Amniotic stem cell (primary cell): ENCODE data around the gene CSDE1.

ENCODE experiments used
- DNase-seq: peaks from one replicate; lab custom pipeline; 2025; lab: John Stamatoyannopoulos, UW

Gene CSDE1

DNA sequence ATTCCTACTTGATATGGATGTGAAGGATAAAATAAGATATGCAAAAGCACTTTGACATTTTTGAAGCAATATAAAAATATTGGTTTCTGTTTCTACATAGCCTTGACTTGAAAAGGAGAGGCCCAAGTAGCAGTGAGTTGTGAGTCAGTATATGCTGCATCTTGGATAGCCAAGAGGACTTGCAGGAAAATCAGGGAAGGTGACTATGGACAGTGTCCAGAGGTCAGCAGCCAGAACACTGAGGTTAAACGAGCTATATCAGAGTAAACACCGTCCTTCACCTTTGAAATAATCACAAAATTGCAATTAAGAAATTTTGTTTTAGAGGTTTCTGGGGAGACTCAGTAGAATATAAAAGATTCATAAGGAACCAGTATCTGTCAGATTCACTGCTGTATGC is 55.9 kb downstream of the CSDE1 start:
- DNase-seq, result no peak

DNA sequence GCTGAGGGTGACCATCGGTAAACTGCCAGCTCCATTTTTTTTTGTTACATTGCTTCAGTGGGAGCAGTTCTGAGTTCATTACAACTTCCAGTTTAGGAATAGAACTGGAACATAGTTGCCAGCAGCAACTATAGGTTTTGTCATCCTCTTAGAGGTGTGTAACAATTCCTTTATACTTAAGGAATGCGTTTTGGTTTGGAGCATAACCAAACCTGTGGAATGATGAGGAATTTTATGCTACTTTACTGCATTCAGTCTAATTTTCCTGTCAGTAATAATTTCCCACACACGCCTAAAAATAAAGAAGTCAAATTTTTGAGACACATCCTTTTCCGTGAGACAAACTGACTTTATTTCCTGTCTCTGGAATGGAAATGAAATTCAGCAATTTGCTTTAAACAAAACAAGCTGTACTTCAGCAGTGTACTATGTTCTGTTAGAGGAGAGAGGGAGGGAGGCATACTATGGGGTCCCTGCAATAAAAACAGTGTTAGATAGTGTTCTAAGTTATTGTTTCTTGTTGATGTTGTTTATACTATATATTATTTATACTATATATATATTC is 57.7 kb downstream of the CSDE1 start:
- DNase-seq, result no peak

DNA sequence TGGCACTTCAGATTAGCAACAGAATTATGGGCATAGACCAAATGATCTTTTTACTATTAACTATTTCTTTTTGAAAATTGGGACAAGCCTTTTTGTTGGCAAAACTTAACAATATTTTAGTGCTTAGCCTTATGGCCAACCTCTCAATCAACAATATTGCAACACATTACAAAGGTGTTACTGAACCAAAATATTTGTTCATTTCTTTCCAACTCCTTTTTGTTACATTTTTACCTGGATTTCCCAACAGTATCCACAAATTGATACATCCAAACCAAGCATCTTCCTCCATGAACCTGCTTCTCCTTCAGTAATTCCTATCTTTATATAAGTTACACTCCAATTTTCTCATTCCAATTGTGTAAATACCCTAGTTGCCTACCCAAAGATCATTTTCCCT is 61.0 kb downstream of the CSDE1 start:
- DNase-seq, result no peak

DNA sequence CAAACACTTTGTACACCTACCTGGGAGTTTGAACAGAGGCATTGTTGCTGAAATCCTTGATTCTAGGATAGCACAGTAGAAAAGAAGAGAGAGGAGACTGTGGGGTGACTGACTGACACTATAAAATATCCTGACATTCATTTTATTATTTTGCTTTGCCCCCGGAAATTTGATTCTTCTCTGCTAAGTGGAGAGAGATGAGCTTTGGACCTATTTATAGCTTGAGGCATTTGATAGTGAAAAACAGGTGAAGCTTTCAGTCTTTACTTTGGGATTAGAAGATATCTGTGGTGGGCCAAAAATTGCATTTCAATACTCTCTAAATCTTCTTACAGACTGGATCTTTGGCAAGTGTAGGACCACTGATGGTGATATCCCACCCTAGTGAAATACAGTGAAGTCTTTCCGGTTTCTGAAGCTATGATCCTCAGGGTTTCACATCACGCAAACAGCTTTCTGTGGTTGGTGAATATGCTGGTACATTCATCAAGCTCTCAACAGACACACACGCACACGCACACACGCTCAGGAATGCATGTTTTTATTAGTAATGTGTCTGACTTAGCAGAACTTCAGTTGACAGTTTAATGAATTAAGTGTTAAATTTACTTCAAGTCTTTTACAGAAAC is 62.2 kb downstream of the CSDE1 start, which contains the start of gene AMPD1:
AMPD1 (minus strand) TSS at position 117 of the 629 bp plus-strand sequence; CDS start at position 42, 75 bp downstream.
- DNase-seq, result no peak

DNA sequence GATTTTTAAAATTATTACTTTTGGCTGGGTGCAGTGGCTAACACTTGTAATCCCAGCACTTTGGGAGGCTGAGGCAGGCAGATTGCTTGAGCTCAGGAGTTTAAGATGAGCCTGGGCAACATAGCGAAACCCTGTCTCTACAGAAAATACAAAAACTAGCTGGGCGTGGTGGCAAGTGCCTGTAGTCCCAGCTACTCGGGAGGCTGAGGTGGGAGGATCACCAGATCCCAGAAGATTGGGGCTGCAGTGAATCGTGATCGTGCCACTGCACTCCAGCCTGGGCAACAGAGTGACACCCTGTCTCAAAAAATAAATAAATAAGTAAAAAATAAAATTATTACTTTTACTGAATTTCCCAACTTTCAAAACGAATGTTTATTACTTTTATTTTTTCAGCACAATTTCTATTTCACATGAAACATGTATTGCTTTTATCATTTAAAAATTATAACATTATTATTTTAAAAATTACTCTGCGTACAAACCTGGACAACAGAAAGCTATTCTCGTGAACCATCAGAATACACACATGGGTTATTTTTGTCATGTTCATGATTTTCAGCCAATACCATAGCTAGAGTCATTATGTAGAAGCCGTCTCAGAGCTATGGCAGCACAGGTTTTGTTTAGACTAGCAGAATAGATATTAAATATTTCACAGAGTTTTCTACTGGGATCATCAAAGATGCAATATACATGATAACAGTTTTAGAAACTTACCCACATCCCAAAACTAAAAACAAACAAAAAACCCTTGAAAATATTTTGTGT is 63.1 kb downstream of the CSDE1 start:
- DNase-seq, result no peak

DNA sequence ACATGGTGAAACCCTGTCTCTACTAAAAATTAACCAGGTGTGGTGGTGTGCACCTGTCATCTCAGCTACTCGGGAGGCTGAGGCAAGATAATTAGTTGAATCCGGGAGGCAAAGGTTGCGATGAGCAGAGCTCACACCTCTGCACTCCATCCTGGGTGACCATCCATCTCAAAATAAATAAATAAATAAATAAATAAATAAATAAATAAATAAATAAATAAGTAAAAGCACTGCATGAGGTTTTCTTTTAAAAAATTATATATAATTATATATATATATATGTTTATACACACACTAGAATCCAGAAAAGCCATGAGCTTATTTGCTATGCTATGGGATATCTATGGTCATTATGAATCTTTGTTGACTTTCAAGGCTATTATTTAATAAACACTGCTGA is 64.8 kb downstream of the CSDE1 start:
- no peak for DNase-seq

DNA sequence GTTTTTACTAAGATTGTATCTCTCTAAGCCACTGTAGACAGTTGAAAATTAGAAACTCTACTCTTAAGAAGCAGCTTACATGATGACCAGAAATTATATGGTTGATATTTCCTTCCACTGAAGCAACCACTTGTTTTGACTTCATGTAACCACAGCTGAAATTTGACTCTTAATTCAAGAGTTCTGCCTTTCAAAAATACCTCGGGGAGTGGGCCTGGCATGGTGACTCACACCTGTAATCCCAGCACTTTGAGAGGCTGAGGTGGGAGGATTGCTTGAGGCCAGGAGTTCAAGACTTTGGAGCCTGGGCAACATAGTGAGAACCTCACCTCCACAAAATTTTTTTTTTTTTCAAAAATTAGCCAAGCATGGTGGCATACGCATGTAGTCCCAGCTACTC is 66.7 kb downstream of the CSDE1 start:
- DNase-seq, result no peak

DNA sequence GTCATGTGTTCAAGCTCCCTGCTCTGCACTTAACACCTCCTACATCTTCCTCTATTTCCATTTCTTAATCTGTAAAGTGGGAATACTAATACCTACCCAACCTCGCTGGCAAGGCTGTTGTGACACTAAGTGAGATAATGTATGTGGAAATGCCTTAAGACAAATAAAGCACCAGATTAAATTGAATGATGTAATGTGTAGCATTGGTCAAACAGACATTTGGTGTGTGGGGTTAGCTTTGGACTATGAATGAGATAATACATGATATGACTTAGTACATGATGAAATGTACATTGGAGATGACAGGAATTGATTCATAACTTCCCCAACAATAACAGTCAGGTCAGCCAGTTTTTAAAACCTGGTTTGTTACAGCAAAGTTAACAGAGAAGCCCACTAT is 67.6 kb downstream of the CSDE1 start:
- DNase-seq, result no peak

DNA sequence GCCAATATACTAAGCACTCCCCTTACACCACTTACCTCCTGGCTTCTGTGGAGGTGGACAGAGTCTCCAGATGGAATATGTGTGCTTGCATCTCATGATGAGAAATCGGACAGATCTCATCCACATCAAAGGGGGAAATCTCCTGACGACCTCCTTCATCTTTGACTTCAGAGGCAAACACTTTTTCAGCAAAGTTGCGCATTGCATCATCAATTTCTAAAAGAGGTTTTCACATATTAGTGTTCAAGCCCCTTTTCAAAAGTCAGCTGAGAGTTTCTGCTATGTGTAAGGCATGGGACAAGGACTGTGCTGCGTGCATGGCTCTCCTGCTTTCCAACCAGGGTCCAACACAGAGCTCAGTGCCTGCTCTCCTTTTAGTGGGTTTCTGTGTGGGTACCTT is 69.3 kb downstream of the CSDE1 start:
- no peak for DNase-seq

DNA sequence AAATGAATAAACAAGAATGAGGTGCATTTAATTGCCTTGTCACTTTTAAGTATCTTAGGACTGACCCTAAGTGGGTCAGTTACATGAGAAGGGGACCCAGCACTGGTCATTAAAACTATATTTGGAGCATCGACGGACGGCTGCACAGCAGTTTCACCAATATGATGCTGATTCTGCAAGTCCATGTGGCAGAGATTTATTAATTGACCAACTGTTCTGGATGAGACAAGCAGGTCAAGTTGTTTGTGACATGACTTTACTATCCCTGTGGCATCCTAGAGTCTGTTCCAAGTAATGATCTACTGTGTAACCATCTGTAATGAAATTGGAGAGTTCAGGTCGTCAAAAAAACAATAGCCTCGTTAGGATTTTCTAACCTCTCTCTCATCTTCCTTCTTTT is 71.9 kb downstream of the CSDE1 start:
- DNase-seq, result no peak

DNA sequence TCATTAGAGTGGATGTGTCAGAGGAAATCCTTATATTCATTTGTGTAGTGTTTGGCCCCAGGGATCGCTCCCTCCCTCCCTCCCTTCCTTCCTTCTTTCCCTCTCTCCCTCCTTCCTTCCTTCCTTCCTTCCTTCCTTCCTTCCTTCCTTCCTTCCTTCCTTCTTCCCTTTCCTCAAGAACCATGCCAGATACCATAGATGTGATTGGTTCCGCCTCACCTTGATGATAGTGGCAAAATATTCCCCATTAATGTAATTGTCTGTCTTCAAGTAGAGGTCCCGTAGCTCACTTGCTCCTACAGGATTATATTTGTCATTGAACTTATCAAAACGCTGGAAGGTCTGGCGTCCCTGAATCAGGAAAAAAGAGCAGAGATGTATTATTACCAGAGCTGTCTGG is 80.1 kb downstream of the CSDE1 start:
- DNase-seq, result no peak

DNA sequence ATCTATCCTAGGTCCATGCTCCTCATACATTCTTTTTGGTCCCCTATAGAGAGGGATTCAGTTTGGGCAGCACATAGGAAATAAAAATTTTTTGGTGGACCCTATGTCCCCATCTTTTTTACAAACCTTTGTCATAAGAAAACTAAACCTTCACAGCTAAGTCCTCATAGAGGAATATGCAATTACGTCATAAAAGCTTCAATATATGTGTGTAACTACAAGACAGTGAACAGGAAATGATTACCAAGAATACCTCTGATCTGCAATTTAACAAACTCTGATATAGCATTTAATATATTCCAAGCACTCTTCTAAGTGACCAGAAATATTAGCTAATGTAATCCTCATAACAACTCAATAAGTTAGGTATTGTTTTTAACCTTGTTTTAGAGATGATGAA is 81.7 kb downstream of the CSDE1 start:
- DNase-seq, result no peak

DNA sequence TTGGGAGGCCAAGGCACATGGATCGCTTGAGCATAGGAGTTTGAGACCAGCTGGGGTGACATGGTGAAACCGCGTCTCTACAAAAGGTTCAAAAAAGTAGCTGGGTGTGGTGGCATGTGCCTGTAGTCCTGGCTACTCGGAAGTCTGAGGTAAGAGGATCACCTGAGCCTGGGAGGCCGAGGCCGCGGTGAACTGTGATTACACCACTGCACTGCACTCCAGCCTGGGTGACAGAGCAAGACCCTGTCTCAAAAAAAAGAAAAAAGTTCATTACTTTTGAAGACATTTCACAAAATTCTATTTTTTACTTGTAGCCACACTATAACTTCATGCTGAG is 85.9 kb downstream of the CSDE1 start:
- no peak for DNase-seq

DNA sequence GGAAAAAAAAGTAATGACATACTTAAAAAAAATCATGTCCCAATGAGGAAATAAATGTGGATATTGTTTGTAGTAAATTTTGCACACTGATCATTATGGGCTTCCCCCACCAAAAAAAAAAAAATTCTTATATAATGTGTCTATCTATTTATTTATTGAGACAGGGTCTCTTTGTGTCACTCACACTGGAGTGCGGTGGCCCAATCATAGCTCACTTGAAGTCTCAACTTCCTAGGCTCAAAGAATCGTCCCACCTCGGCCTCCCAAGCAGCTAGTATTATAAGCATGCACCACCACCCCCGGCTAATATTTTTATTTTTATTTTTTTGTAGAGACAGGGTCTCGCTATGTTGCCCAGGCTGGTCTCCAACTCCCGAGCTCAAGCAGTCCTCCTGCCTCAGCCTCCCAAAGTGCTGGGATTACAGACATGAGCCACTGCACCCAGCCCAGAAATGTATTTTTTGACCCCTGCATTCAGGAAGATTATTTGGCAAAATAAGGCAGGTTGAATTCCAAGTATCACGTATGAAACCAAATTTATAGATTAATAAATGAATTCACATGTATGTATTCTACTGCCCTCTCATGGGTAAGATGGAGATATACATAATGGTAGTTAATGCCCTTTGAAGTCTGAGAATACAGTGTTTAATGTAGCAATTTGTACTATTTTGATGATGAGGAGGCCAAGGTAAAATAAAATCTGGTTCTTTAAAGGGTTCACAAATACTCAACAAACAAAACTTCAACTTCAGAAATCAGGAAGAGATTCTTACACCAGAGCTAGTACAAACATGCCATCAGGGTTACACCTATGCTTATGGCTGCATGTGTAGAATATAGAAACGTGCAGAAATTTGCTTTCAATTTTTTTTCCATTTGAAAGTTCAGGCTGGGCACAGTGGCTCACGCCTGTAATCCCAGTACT is 86.5 kb downstream of the CSDE1 start:
- peak; percentile 3 for DNase-seq

DNA sequence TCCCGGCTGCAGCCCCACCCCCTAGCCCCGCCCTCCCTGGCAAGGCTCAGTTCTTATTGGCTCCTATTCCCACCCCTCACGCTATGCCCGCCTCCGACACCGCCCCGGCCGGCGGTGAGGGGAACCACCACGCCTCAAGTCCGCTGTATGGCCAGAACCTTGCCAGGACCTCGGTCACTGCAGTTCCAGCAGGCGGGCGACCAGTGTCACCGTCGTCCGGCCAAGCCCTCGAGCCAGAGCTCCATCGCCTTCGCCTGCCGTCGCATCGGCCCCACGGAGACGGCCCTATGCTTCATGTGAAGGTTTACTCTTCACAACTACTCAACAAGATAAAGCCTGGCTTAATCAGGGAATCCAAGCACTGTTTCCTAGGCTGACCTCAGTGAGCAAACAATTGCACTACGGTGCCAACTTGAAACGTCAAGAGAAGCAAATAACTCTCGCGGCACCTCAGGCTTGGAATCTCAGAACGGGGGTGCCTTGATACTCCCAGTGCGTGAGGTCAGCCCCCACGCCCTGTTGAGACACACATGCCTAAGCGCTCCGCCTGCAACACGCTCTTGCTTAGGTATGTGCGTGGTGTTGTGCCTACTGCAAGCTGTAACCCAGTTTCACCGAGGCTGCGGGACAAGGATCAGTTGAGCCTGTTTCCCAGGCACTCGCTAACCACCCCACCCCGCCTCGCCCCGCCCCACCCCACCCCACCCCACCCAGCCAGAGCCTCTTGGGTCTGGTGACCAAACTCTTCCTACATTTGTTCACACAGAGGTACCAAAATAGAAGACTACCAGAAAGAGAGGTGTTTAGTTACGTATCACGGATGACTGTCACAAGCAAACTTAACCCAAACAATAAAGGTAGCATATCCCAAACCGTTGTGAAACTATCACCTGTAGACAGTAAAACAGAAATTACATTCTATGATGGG is 87.4 kb downstream of the CSDE1 start:
- peak; percentile 80 for DNase-seq

DNA sequence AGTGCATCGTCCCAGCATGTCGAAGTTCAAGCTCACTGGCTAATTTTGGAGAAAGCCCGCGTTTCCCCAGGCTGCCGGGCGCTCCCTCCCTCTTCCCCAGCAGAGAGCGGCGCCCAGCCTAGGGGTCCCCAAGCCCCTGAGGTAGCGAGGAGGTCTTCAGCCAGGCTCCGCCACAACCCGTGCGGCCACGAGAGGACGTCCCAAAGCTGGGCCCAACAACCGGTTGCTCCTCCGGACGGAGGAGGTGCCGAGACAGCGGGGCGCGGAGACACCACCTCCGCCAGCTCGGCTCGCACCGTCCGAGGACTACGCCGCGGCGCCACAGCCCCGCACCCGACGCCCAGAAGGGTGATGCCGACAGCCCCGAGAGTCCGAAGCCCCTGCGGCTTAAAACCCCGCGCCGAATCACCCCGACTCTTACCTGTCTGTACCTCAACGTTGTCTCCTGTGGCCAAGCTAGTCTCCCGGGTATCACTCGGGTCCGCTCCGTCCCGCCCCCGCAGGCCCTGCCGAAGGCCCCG is 88.2 kb downstream of the CSDE1 start, which contains the start of gene DENND2C:
DENND2C (minus strand) TSS at position 488 of the 521 bp plus-strand sequence. CDS start 44,065 bp downstream, outside the sequence.
- peak; percentile 60 for DNase-seq

DNA sequence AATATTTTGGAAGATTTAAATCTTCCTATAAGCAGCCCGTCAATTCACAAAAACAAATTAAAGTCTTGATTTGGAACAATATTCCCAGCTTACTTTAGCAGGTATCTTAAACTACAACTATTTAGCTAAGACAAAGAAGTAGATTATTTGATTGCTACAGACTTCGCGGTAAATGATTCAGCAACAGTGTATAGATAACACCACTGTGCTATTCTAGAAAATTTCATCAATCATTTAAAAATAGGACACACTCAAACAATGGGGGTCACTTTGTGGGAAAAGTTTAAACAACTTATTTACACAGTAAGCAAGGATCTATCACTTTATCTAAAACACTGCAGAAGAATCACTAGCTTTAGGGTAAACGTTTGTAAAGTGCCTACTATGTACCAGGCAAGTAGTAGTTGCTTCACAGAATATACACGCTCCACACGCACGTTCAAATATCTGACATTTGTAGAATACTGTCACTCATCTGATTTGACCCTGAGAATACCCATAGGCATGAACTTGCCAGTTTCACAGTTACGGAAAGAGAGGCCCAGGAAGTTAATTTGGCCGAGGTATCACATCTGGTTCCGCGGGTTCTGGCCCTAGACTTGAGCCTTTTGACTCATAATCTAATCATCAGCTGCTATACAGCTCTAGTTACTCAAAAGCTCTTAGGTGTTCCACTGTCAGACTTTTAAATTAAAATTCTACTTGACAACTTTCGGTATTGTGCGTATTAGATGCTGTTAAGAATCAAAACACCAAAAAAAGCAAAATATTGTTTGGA is 88.8 kb downstream of the CSDE1 start:
- DNase-seq, result no peak

DNA sequence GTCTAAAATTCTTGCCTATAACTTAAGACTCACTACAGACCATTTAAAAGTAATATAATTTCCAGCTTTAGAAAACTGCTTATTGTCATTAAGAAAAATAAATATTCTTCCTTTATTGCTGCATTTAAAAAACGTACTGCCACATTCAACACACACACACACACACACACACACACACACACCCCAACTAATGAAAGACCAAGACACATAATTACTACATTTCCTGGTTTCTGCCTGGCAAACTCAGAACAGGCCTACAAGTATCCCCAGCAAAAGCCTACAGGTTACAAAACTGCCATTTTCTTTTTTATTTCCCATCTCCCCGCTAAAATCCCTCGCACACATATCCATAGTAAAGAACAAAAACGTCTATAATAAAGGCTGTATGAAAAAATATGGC is 89.4 kb downstream of the CSDE1 start:
- no peak for DNase-seq

DNA sequence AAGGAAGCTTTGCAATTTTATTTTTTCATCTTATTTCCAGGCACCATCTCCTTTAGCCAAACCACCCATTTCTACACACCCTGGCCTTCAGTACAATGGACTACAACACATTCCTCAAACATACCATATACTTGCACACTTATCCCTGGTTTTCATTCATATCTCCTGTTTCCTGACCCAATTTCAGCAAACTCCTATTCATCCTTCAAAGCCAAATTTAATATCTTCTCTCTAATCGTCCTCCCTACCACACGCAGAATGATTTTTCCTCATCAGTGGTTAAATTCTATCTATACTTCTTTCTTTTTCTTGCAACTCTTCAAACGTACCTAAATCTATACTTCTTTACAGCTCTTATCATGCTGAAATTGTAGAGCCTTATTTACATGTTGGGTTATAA is 90.8 kb downstream of the CSDE1 start:
- DNase-seq, result no peak
